ENCODE measurements around the gene ITPR1.

- TF ChIP-seq POLR2A (IDR thresholded peaks at IDR 0.05) (no peak), CTCF (IDR thresholded peaks at IDR 0.05) (no peak)
Observed at GRCh38 chr3:4709341-4709740, 216.2 kb downstream of the ITPR1 start.

Measured in thyroid gland (tissue), 4 donors.